SKM-1 (cell line): ENCODE measurements around the gene TJP2.

Experiments used
- DNase-seq: peaks from one replicate; lab custom pipeline; 2025; ENCODE audit not compliant: unreplicated experiment; lab: John Stamatoyannopoulos, UW

TJP2 gene

GRCh38 chr9:69190086-69190862 is 16.2 kb downstream of the TJP2 start:
- no peak for DNase-seq

DNA sequence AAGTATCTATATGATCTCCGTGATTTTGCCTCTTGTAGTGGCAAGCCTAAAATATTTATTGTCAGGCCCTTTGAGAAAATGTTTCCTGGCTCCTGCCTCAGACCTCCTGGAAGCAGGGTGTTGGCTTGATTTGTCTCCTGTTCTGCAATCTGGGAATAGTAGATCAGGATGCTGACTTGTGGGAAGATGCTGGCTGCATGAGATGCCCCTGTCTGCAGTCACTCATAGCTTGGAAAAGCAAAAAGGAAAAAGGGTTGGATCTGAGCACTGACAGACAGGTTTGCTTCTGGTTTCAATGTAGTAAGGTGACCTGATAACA is 16.7 kb downstream of the TJP2 start:
- no peak for DNase-seq

- DNase-seq, result no peak
Observed at GRCh38 chr9:69191231-69191630, 17.2 kb downstream of the TJP2 start.

DNA sequence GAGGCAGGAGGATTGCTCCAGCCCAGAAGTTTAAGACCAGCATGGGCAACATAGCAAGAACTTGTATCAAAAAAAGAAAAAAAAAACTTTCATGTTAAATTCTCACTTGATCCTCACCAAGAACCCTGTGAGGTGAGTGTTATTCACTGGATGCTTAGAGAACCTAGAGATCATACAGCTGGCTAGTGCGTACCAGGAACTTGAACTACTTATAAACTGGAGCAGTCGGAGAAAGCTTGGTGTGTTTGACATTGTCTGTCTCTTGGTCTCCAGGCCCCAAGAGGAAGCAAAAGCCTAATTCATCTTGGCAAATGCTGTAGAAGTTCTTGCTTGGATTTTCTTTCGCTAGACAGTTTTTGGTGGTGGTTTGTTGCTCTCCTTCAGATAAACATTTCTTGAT is 18.1 kb downstream of the TJP2 start:
- DNase-seq, result no peak

GRCh38 chr9:69193685-69194032 is 19.6 kb downstream of the TJP2 start:
- no peak for DNase-seq

DNA sequence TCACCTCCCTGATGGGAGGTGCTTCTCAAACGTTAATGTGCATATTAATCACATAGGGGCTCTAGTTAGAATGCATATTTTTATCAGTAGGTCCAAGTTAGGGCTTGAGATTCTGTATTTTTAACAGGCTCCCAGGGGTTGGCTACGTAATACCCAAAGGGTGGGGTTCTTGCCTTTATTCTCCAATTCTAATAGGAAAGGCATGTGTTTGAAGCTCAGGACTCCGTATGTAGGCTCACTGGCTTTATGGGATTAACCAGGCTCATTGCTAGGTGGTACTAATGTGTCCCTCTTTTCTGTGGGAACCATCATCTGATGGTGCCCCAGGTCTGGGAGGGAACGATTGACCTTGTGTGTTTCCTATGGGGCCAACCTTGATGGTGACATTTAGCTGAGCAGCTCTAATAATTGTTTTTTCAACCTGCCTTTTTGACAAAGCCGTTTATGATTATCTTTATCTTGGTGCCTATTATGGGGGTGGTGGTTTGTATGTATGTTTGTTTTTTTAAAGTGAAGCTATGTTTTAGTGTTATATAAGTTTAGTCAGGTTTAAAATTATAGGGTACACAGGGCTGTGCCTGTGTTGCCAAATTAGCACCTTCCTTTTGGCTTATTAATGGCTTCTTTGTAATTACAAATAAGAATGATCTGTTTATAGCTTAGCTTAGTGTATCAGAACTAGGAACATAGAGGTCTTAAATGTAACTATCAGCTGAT is 20.8 kb downstream of the TJP2 start:
- no peak for DNase-seq

DNA sequence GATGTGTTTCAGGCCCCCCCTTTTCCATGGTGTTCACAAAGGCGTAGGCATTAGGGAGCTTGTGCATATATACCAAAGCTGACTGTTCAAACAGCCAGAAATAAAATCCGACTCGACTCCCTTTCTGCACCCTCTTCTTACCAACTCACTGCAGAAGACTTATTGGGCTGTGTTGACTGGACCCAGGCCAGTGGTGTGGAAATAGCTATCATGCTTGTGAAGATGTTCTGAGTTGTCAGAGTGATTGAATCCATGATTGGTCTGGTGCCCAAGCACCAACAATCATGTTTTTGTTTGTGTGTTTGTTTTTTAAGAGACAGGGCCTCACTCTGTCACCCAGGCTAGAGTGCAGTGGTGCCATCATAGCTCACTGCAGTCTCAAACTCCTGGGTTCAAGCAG is 21.6 kb downstream of the TJP2 start:
- DNase-seq, result no peak

DNA sequence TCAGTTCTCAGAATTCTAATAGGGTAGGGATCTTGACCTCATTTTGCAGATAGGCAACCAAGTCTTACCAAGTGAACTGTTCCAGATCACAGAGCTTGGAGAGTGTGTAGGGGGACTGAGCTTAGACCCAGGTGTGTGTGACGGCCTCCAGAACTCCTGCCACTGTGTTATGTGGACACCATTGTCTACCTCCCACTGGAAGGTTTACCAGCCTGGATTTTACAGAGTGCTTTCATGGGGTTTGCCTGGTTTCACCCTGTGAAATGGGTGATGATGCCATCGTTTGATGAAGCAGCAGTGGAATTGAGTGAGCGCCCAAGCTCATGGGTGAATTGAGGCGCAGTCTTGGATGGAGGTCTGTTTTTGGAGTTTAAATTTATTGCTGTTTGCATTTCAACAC is 23.6 kb downstream of the TJP2 start:
- no peak for DNase-seq

GRCh38 chr9:69198521-69199220 is 24.6 kb downstream of the TJP2 start:
- no peak for DNase-seq

- no peak for DNase-seq
Observed at GRCh38 chr9:69199769-69200470, 25.8 kb downstream of the TJP2 start.

DNA sequence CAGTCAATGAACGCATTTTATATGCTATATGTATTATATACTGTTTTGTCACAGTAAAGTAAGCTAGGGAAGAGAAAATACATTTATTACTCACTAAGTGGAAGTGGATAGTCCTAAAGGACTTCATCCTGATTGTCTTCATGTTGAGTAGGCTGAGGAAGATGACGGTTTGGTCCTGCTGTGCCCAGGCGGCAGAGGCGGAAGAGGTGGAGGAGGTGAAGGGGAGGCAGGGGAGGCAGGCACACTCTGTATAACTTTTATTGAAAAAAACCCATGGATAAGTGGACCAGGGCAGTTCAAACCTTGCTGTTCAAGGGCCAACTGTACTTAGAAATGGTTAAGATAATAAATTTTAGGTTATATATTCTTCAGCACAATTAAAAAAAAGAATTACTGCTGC is 28.5 kb downstream of the TJP2 start:
- DNase-seq, result no peak

DNA sequence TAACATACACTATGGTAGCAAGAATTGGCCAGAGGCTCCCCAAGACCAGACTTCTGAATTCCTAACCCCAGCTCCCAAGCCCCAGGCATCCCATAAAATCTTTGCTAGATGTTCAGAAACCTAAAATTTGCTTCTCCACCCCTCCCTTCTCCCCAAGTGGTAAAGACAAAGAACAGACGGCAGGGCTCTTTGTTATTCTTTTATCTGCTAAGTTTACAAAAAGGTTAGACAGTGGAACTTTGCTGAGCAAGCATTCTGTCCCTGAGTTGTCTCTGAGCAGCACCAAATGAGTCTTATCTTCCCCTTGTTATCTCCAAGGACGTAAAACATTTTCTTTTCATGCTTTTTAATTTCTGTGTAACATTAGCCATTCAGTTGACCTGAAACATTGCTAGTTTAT is 30.2 kb downstream of the TJP2 start:
- DNase-seq, result no peak

GRCh38 chr9:69204849-69205248 is 30.8 kb downstream of the TJP2 start:
- DNase-seq, result no peak

- no peak for DNase-seq
Observed at GRCh38 chr9:69206047-69206446, 32.0 kb downstream of the TJP2 start.

GRCh38 chr9:69207503-69207902 is 33.4 kb downstream of the TJP2 start:
- no peak for DNase-seq

DNA sequence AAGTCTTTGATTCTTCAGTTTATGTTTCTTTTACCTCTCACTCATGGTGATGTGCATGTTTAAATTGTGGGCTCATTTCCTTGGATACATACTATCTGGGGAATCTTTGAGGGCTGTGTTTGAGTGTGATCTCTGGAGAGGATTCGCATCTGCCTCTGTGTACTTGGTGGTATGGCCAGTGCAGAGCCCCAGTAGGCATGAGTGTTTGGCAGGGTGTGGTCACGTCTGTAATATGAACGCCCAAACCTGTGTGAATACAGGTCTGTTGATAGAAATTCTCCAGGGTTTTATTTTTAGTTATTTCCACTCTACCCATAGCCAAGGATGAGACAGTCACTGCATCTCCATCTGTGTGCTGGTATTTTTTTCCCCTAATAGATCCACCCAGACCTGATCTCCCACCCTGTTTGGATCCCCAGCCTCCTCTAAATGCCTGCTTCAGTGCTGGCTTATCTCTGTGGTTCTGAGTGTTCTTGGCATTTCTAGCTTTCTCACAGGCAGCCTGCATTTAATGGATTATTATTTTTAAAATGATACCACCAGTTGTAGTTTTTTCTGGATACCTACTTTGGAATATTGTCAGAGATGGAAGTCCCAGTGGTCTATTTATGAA is 37.5 kb downstream of the TJP2 start:
- DNase-seq, result no peak

DNA sequence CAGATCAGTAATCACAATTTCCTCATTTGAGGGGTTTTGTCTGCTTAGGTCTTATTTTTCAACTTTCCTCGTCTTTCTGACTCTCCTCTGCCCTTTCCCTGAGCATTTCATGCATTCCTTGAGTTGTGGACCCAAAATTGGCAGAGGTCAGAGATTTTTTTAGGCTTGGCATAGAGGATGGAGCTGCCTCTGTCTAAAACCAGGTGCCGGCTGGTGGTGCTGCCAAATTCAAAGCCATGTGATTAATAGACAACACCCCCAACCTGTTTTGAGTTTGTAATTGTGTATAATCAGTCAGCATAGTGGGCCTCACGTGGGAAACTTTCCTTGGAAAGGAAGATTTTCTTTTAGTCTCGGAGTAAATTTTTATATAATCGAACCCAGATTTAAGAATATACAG is 39.6 kb downstream of the TJP2 start:
- no peak for DNase-seq

DNA sequence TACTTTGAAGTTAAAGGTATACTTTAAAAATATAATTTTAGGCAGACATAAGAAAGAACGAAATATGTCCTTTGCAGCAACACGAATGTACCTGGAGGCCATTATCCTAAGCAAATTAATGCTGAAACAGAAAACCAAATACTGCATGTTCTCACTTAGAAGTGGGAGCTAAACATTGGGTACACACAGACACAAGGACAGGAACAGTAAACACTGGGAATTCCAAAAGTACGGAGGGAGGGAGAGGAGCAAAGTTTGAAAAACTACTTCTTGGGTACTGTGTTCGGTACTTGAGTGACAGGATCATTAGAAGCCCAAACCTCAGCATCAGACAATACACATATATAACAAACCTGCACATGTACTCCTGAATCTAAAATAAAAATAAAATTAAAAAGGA is 40.9 kb downstream of the TJP2 start:
- no peak for DNase-seq

DNA sequence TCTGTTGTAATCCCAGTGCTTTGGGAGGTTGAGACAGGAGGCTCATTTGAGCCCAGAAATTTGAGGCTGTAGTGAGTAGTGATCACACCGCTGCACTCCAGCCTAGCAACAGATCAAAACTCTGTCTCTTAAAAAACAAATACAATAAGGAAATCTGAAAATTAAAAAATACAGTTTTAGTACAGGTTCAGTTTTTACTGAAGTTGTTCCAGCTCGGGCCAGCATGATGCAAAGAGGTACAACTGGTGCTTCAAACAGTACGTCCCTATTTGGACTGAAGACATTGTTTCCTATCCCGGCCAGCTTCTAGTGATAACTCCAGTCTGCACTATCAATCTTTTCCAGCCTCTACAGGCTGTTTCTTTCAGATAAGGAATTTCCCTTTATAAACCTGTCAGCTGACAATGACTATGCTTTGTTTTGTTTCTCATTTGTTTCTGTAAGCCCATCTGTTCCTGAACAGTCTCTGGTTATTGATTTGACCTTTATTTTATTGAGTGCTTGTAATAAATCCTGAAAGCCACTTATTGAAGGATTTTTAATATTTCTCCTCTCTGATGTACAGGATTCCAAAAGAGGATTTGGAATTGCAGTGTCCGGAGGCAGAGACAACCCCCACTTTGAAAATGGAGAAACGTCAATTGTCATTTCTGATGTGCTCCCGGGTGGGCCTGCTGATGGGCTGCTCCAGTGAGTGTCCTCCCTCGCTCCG is 41.9 kb downstream of the TJP2 start:
- DNase-seq, result no peak

GRCh38 chr9:69218166-69218565 is 44.1 kb downstream of the TJP2 start:
- DNase-seq, result no peak

DNA sequence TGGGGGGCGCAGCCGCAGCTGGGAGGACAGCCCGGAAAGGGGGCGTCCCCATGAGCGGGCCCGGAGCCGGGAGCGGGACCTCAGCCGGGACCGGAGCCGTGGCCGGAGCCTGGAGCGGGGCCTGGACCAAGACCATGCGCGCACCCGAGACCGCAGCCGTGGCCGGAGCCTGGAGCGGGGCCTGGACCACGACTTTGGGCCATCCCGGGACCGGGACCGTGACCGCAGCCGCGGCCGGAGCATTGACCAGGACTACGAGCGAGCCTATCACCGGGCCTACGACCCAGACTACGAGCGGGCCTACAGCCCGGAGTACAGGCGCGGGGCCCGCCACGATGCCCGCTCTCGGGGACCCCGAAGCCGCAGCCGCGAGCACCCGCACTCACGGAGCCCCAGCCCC is 47.0 kb downstream of the TJP2 start:
- DNase-seq, result no peak
